ENCODE data around the gene C9orf152. TPM values are rescaled to one million over a fixed set of nuclear protein-coding genes. Genes with fewer than 3 reads are reported as not detected.

C9orf152 gene
- total and polyA plus RNA-seq, 2 of the 13 experiments (the other 11 are each of a cell fraction or from before 2014, with no cell fraction given) = 0.24 to 0.48 TPM

GRCh38 chr9:110170357-110171257 is 37.4 kb downstream of the C9orf152 start (continued):
- TF ChIP-seq CEBPZ (IDR thresholded peaks at IDR 0.05; ENCODE audit: low read length) = no peak
- no peak for TF ChIP-seq FOXP1 (IDR thresholded peaks at IDR 0.05)
- no peak for TF ChIP-seq FOXP1 (CRISPR knock-in tag; IDR thresholded peaks at IDR 0.05)

- intact Hi-C loops (cut with micrococcal nuclease; ENCODE audit: unreplicated experiment) = no loop called here
- FAIRE-seq = no peak
- H3K79me2 ChIP-seq (ENCODE audit: insufficient read depth, low read length) = no peaks in the 10 kb centered on the region
These were observed 39.5 kb downstream of the C9orf152 start for GRCh38 chr9:110168486-110168885.

More at GRCh38 chr9:110168486-110168885, 39.5 kb downstream of the C9orf152 start:
- Histone ChIP-seq H4K20me1 (ENCODE audit: insufficient read depth, low read length) (no peaks in the 10 kb centered on the region), H3K9ac (ENCODE audit: insufficient read depth, low read depth, low read length) (no peak overlapping the region), H3K27me3 (ENCODE audit: control insufficient read depth in 1 of 2, insufficient read depth in 2 of 2, low read length in 2 of 2) (no peaks in the 10 kb centered on the region), H3K27ac (ENCODE audit: extremely low read length, insufficient read depth, low read length) (no peak overlapping the region), H3K4me1 (ENCODE audit: insufficient read depth, low read length) (peaks cover 3% of the 10 kb centered on the region), H3K4me3 (replicated peaks in 1 of 3; ENCODE audit: insufficient read depth in 1 of 3, low read depth in 2 of 3, low read length in 3 of 3) (no peak overlapping the region), H3K4me2 (ENCODE audit: low read depth, low read length) (no peak overlapping the region), H3K9me3 (ENCODE audit: low read length) (no peaks in the 10 kb centered on the region), H2AFZ (ENCODE audit: low read length) (no peak overlapping the region), H3K36me3 (replicated peaks in 1 of 2; ENCODE audit: control insufficient read depth in 1 of 2, insufficient read depth in 2 of 2, low read length in 2 of 2) (peaks cover 7 to 20% of the 10 kb centered on the region in 2 experiments; a peak in 4 of 5 replicates)
- no peak for TF ChIP-seq ZNF816 (CRISPR knock-in tag; IDR thresholded peaks at IDR 0.05; ENCODE audit: borderline replicate concordance)
- no peak for TF ChIP-seq HNRNPK (IDR thresholded peaks at IDR 0.05; ENCODE audit: low read depth, low read length, poor library complexity, severe bottlenecking)
- no peak for TF ChIP-seq ZNF274 (CRISPR knock-in tag; IDR thresholded peaks at IDR 0.05)
- TF ChIP-seq GLMP (CRISPR knock-in tag; IDR thresholded peaks at IDR 0.05; ENCODE audit: borderline replicate concordance) = no peak
- TF ChIP-seq ZBTB49 (CRISPR knock-in tag; IDR thresholded peaks at IDR 0.05; ENCODE audit: borderline replicate concordance) = no peak
- TF ChIP-seq TRIM22 (IDR thresholded peaks at IDR 0.05) = no peak
- no peak for TF ChIP-seq HOXA7 (CRISPR knock-in tag; IDR thresholded peaks at IDR 0.05)
- DNase-seq (ENCODE audit: low spot score) = no peak
- 92% methylated on average over 3 of the region's 5 CpGs for WGBS (ENCODE audit: low lambda C conversion rate)
- BruUV-seq (replicated peaks) = no TSS peak
- ChIA-PET CTCF (ENCODE audit: low intra/inter-chr PET ratio, low total read pairs) (no interaction called here), POLR2A (no interaction called here)
- in situ Hi-C loops (cut with HindIII; ENCODE audit: extremely low pct_ligation_motif_present, low pct_unique_long_range_greater_than_20kb) = no loop called here
- no peak for ATAC-seq

Data from HepG2 (cell line).